IgD-negative memory B cell (primary cell): ENCODE results near the gene SYNDIG1. TPM values are rescaled to one million over a fixed set of nuclear protein-coding genes. Genes with fewer than 3 reads are reported as not detected.

Source experiments
- H3K27ac Mint-ChIP-seq, 3 donors: one replicate each; pipeline ENCODE4 v1.8.0; 2020 to 2022; ENCODE audit warnings: mild to moderate bottlenecking in 3 of 3, mixed read lengths in 3 of 3, moderate library complexity in 1 of 3
- H3K27me3 Mint-ChIP-seq: one replicate; pipeline ENCODE4 v1.8.0; 2021; ENCODE audit warnings: mixed read lengths
- H3K36me3 Mint-ChIP-seq: one replicate; pipeline ENCODE4 v1.8.0; 2020; ENCODE audit warnings: mild to moderate bottlenecking, mixed read lengths
- H3K4me1 Mint-ChIP-seq, 3 donors: one replicate each; pipeline ENCODE4 v1.8.0; 2020 to 2022; ENCODE audit warnings: mixed read lengths in 3 of 3, mild to moderate bottlenecking in 1 of 3
- H3K4me3 Mint-ChIP-seq, 4 donors: one replicate each; pipeline ENCODE4 v1.8.0; 2020 to 2022; ENCODE audit warnings: mild to moderate bottlenecking in 4 of 4, mixed read lengths in 4 of 4, moderate library complexity in 3 of 4
- H3K9me3 Mint-ChIP-seq, 3 donors: one replicate each; pipeline ENCODE4 v1.8.0; 2020 to 2021; ENCODE audit warnings: mixed read lengths in 3 of 3, mild to moderate bottlenecking in 1 of 3
- polyA plus RNA-seq: library from polyadenylated mRNA; unstranded; fragments of 300-500 nt; fragmentation: Illumina TruSeq; gene quantifications from one replicate; pipeline ENCODE4 v1.2.3, GENCODE V29; 2021

SYNDIG1 gene
- polyA plus RNA-seq, 1 donor from 2014 or later: not detected

- Mint-ChIP-seq H3K4me1 (peaks cover 0 to 3% (median 0%) of the 10 kb centered on the region in 3 donors), H3K27ac (peak overlapping the region in 1 of 3 donors; percentile 46), H3K27me3 (peaks cover 2% of the 10 kb centered on the region), H3K9me3 (peaks cover 0 to 7% (median 2%) of the 10 kb centered on the region in 3 donors), H3K36me3 (no peaks in the 10 kb centered on the region), H3K4me3 (no peak overlapping the region)
Measured at GRCh38 chr20:24640686-24641085, 171.3 kb downstream of the SYNDIG1 start.

- H3K9me3 Mint-ChIP-seq: peaks cover 0 to 7% (median 2%) of the 10 kb centered on the region in 3 donors
- no peaks in the 10 kb centered on the region for H3K36me3 Mint-ChIP-seq
- peaks cover 12% of the 10 kb centered on the region for H3K27me3 Mint-ChIP-seq
- peaks cover 7 to 10% (median 10%) of the 10 kb centered on the region in 3 donors for H3K4me1 Mint-ChIP-seq
- H3K4me3 Mint-ChIP-seq: no peak overlapping the region
- no peak overlapping the region for H3K27ac Mint-ChIP-seq
Measured at GRCh38 chr20:24643731-24644626, 174.6 kb downstream of the SYNDIG1 start.

GRCh38 chr20:24646321-24646720 lies 176.9 kb downstream of the SYNDIG1 start:
- H3K4me3 Mint-ChIP-seq: peak overlapping the region in 2 of 4 donors; percentile 60 to 77
- peaks cover 0 to 4% (median 0%) of the 10 kb centered on the region in 3 donors for H3K9me3 Mint-ChIP-seq

GRCh38 chr20:24647713-24648112 lies 178.3 kb downstream of the SYNDIG1 start:
- Mint-ChIP-seq H3K27ac (no peak overlapping the region), H3K9me3 (peaks cover 0 to 4% (median 0%) of the 10 kb centered on the region in 3 donors), H3K4me1 (peaks cover 10 to 22% (median 21%) of the 10 kb centered on the region in 3 donors), H3K4me3 (no peak overlapping the region), H3K36me3 (no peaks in the 10 kb centered on the region), H3K27me3 (peaks cover 16% of the 10 kb centered on the region)

More at GRCh38 chr20:24646321-24646720, 176.9 kb downstream of the SYNDIG1 start:
- Mint-ChIP-seq H3K36me3 (no peaks in the 10 kb centered on the region), H3K4me1 (peaks cover 10 to 22% (median 21%) of the 10 kb centered on the region in 3 donors), H3K27ac (no peak overlapping the region), H3K27me3 (peaks cover 16% of the 10 kb centered on the region)

GRCh38 chr20:24648481-24648880 lies 179.1 kb downstream of the SYNDIG1 start:
- peaks cover 16% of the 10 kb centered on the region for H3K27me3 Mint-ChIP-seq
- H3K4me3 Mint-ChIP-seq: peak overlapping the region in 1 of 4 donors; percentile 73
- H3K4me1 Mint-ChIP-seq: peaks cover 12 to 22% (median 21%) of the 10 kb centered on the region in 3 donors
- peaks cover 0 to 4% (median 0%) of the 10 kb centered on the region in 3 donors for H3K9me3 Mint-ChIP-seq
- H3K27ac Mint-ChIP-seq: no peak overlapping the region
- H3K36me3 Mint-ChIP-seq: no peaks in the 10 kb centered on the region

GRCh38 chr20:24648919-24649318 lies 179.5 kb downstream of the SYNDIG1 start:
- peak overlapping the region in 2 of 4 donors; percentile 26 to 73 for H3K4me3 Mint-ChIP-seq
- H3K4me1 Mint-ChIP-seq: peaks cover 12 to 22% (median 21%) of the 10 kb centered on the region in 3 donors
- no peaks in the 10 kb centered on the region for H3K36me3 Mint-ChIP-seq

GRCh38 chr20:24649787-24650490 lies 180.5 kb downstream of the SYNDIG1 start:
- peak overlapping the region in 1 of 4 donors; percentile 73 for H3K4me3 Mint-ChIP-seq
- peaks cover 14 to 22% (median 21%) of the 10 kb centered on the region in 3 donors for H3K4me1 Mint-ChIP-seq
- H3K36me3 Mint-ChIP-seq: peaks cover 3% of the 10 kb centered on the region
- no peaks in the 10 kb centered on the region for H3K9me3 Mint-ChIP-seq
- no peak overlapping the region for H3K27ac Mint-ChIP-seq
- peaks cover 16% of the 10 kb centered on the region for H3K27me3 Mint-ChIP-seq

More at GRCh38 chr20:24648919-24649318, 179.5 kb downstream of the SYNDIG1 start:
- Mint-ChIP-seq H3K27ac (no peak overlapping the region), H3K9me3 (peaks cover 0 to under 1% (median 0%) of the 10 kb centered on the region in 3 donors), H3K27me3 (peaks cover 16% of the 10 kb centered on the region)

GRCh38 chr20:24651171-24651975 lies 181.9 kb downstream of the SYNDIG1 start:
- H3K4me3 Mint-ChIP-seq: no peak overlapping the region
- H3K9me3 Mint-ChIP-seq: no peaks in the 10 kb centered on the region
- no peak overlapping the region for H3K27ac Mint-ChIP-seq
- H3K4me1 Mint-ChIP-seq: peaks cover 14 to 19% (median 19%) of the 10 kb centered on the region in 3 donors
- H3K27me3 Mint-ChIP-seq: peaks cover 10% of the 10 kb centered on the region
- peaks cover 3% of the 10 kb centered on the region for H3K36me3 Mint-ChIP-seq

GRCh38 chr20:24651976-24652345 lies 182.5 kb downstream of the SYNDIG1 start:
- H3K27ac Mint-ChIP-seq: no peak overlapping the region
- no peak overlapping the region for H3K4me3 Mint-ChIP-seq
- no peaks in the 10 kb centered on the region for H3K9me3 Mint-ChIP-seq
- H3K27me3 Mint-ChIP-seq: peaks cover 6% of the 10 kb centered on the region
- H3K4me1 Mint-ChIP-seq: peaks cover 14 to 17% (median 16%) of the 10 kb centered on the region in 3 donors
- H3K36me3 Mint-ChIP-seq: peaks cover 3% of the 10 kb centered on the region

GRCh38 chr20:24653306-24653705 lies 183.9 kb downstream of the SYNDIG1 start:
- Mint-ChIP-seq H3K4me3 (no peak overlapping the region), H3K27me3 (peaks cover 5% of the 10 kb centered on the region), H3K4me1 (peaks cover 14 to 17% (median 16%) of the 10 kb centered on the region in 3 donors), H3K27ac (no peak overlapping the region), H3K9me3 (no peaks in the 10 kb centered on the region), H3K36me3 (peaks cover 3% of the 10 kb centered on the region)

GRCh38 chr20:24654425-24654824 lies 185.0 kb downstream of the SYNDIG1 start:
- Mint-ChIP-seq H3K9me3 (no peaks in the 10 kb centered on the region), H3K27ac (no peak overlapping the region), H3K4me3 (no peak overlapping the region), H3K4me1 (peaks cover 7 to 10% (median 8%) of the 10 kb centered on the region in 3 donors), H3K36me3 (peaks cover 3% of the 10 kb centered on the region), H3K27me3 (peaks cover 7% of the 10 kb centered on the region)

GRCh38 chr20:24656391-24656790 lies 187.0 kb downstream of the SYNDIG1 start:
- Mint-ChIP-seq H3K27ac (no peak overlapping the region), H3K4me1 (peaks cover 0 to 4% (median 2%) of the 10 kb centered on the region in 3 donors), H3K9me3 (no peaks in the 10 kb centered on the region), H3K4me3 (no peak overlapping the region), H3K36me3 (peaks cover 3% of the 10 kb centered on the region), H3K27me3 (peaks cover 4% of the 10 kb centered on the region)

GRCh38 chr20:24657196-24657595 lies 187.8 kb downstream of the SYNDIG1 start:
- no peaks in the 10 kb centered on the region for H3K9me3 Mint-ChIP-seq
- peaks cover 3% of the 10 kb centered on the region for H3K36me3 Mint-ChIP-seq
- no peak overlapping the region for H3K27ac Mint-ChIP-seq
- peaks cover 0 to 4% (median 2%) of the 10 kb centered on the region in 3 donors for H3K4me1 Mint-ChIP-seq
- H3K4me3 Mint-ChIP-seq: no peak overlapping the region
- peaks cover 4% of the 10 kb centered on the region for H3K27me3 Mint-ChIP-seq

GRCh38 chr20:24657878-24658620 lies 188.6 kb downstream of the SYNDIG1 start:
- H3K4me3 Mint-ChIP-seq: no peak overlapping the region
- H3K4me1 Mint-ChIP-seq: peaks cover 0 to 3% (median 2%) of the 10 kb centered on the region in 3 donors
- H3K27ac Mint-ChIP-seq: no peak overlapping the region
- peaks cover 4% of the 10 kb centered on the region for H3K27me3 Mint-ChIP-seq
- no peaks in the 10 kb centered on the region for H3K9me3 Mint-ChIP-seq
- H3K36me3 Mint-ChIP-seq: peaks cover 3% of the 10 kb centered on the region
